Skeletal muscle cell (primary cell): ENCODE data around the gene ELAC1.
"Not testable (repeated sequence)": the region's sequence is repeated elsewhere in the genome, so short reads cannot be mapped to it uniquely, and the experiment has no call there.

Experiments
- DNase-seq: peaks from one replicate; pipeline ENCODE4 v3.0.0-alpha.2; 2010; ENCODE audit warnings: low read depth
- H3K4me3 ChIP-seq: 2 replicates; pipeline ENCODE4 v1.5.1; 2011; ENCODE audit warnings: low read depth, mild to moderate bottlenecking, control low read depth, low read length, moderate library complexity

The ELAC1 gene, protein sequence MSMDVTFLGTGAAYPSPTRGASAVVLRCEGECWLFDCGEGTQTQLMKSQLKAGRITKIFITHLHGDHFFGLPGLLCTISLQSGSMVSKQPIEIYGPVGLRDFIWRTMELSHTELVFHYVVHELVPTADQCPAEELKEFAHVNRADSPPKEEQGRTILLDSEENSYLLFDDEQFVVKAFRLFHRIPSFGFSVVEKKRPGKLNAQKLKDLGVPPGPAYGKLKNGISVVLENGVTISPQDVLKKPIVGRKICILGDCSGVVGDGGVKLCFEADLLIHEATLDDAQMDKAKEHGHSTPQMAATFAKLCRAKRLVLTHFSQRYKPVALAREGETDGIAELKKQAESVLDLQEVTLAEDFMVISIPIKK

DNA sequence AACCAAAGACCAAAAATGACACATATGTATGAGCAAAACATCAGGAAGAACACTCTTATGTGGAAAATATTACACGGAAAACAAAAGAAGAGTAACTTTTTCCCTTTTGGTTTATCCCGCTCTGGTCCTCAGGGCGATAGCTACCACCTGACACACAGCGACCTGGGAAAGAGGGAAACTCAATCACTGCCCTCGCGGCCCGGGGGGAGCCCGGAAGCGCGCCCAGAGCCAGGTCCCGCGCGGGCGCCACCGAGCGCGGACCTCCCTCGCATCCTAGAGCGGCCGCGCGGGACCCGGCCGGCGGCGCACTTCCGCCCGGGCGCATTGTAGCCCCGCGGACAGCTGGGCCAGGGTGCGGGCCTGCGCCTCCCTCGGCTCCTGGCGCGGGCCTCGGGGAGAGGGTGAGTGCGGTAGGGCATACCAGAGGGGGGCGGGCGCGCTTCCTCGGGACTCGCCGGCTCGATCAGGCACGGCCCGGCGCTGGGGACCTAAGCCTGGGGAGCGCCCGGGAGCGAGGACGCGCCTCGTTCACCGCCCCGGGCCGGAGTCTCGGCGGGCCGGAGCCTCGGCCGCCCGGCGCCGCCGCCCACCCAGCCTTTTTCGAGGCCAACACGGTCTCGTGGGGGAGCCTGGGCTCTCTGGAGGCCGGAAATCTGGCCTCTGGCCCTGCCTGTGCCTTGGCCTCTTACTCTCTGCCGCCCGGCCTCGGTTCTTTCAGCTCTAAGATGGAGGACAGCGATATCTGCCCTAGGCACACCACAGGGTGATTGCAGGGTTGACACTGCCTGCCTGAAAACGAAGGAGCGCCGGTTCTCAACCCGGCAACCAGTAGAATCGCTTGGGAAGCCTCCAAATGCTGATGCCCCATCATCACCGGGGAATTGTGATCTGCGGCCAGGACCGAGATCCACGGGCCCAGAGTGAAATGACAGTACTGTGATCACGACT is at the start of gene ELAC1:
Gene ELAC1, plus strand, starts transcription at position 327 of the 948 bp plus-strand sequence. CDS start 6,365 bp downstream, outside the sequence.
- DNase-seq, result peak; percentile 45
- H3K4me3 ChIP-seq, result peak within 1 kb of the TSS; percentile 85

GRCh38 chr18:50918153-50918552 is 49.7 kb upstream of the ELAC1 start:
- H3K4me3 ChIP-seq, result no peak overlapping the region
- no peak for DNase-seq

DNA sequence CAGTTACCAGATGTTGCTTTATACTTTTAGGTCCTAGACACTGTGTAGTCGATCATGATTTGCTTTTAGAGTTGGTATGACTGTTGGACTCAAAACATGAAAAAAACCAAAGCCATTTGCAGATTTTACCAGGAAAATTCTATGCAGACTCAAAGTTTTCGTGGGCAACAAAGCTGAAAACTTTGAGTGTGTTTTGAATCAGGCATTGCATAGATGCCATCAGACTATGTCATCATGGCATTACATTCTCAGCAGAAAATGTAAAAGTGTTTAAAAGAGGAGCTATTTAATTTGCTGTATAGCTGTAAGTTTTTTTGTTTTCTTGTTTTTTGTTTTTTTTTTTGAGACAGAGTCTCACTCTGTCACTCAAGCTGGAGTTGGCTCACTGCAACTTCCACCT is 43.5 kb upstream of the ELAC1 start:
- no peak for DNase-seq
- H3K4me3 ChIP-seq, result no peak overlapping the region

GRCh38 chr18:50926521-50926920 is 41.3 kb upstream of the ELAC1 start:
- no peak overlapping the region for H3K4me3 ChIP-seq
- no peak for DNase-seq

GRCh38 chr18:50928551-50928950 is 39.3 kb upstream of the ELAC1 start:
- no peak overlapping the region for H3K4me3 ChIP-seq
- no peak for DNase-seq

DNA sequence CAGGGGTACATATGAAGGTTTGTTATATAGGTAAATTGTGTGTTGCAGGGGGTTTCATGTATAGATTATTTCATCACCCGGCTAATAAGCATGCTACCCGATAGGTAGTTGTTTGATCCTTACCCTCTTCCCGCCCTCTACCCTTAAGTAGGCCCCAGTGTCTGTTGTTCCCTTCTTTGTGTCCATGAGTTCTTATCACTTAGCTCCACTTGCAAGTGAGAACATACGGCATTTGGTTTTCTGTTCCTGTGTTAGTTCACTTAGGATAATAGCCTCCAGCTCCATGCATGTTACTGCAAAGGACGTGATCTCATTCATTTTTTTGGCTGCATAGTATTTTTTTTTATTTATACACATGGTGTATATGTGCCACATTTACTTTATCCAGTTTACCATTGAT is 34.2 kb upstream of the ELAC1 start:
- DNase-seq, result no peak
- no peak overlapping the region for H3K4me3 ChIP-seq

DNA sequence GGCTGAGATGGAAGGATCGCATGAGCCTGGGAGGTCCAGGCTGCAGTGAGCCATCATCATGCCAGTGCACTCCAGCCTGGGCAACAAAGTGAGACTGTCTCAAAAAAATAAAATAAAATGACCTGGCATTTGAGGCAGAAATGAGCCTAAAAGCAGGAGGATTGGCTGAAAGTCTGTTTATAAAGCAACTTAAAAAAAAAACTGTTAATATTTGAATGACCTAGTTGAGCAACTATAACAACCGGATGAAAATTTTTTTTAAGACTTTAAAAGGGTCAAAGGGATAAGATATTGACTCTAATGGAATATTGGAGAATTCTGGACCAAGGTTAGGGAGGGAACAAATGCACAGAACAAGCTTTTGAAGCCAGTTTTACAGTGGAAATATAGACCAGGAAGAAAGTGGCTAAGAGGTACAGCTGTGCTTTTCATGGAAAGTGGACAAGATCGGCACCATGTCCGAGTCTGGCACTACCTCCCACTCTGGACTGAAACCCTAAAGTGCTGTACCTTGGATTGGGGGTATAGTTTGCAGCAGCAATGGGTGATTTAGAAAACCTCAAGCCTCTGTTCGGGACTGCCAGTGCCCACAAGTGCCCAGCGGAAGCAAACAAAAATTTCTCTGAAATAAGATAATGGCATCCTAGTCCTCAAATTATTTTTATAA is 33.2 kb upstream of the ELAC1 start:
- no peak for DNase-seq
- no peak overlapping the region for H3K4me3 ChIP-seq

GRCh38 chr18:50935493-50936191 is 32.2 kb upstream of the ELAC1 start:
- no peak overlapping the region for H3K4me3 ChIP-seq
- DNase-seq, result no peak

DNA sequence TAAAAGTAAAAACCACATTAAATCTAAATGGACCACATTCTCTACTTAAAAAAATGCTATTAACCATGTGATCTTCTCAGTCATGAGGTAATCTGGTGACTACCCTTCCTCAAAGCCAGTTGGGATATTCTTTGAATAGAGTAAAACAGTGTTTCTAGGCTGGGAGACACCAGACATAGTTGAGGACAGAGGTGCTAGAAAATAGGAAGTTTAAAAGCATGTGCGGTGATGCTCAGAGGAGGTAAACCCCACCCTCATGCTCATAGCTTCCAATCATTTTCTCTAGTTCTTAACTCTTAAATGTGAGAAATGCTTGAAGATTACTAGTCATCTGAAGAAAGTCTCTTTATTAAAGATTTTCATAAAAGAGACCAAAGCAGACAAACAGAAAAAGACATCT is 30.7 kb upstream of the ELAC1 start:
- H3K4me3 ChIP-seq, result no peak overlapping the region
- no peak for DNase-seq

DNA sequence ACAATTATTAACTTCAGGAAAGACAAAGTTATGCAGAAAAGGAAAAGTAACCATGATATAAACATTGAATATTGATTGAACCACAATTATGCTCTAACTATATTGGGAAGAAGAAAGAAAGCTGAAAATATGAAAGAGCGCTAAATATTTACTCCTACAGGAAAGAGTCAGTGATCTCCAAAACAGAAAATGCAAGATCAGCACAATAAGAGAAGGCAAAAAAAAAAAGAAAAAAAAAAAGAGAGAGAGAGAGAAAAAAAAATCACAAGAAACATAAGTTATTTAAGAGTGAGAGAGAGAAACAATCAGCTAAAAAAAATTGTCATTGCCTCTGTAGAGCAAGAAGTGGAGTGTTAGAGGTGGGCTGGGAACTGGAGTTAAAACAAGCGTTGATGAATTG is 28.9 kb upstream of the ELAC1 start:
- DNase-seq, result no peak
- no peak overlapping the region for H3K4me3 ChIP-seq

- no peak overlapping the region for H3K4me3 ChIP-seq
- DNase-seq, result no peak
Measured at GRCh38 chr18:50944245-50944932, 23.5 kb upstream of the ELAC1 start.

- not testable (repeated sequence) for DNase-seq, H3K4me3 ChIP-seq
Measured at GRCh38 chr18:50945918-50946317, 21.9 kb upstream of the ELAC1 start.

DNA sequence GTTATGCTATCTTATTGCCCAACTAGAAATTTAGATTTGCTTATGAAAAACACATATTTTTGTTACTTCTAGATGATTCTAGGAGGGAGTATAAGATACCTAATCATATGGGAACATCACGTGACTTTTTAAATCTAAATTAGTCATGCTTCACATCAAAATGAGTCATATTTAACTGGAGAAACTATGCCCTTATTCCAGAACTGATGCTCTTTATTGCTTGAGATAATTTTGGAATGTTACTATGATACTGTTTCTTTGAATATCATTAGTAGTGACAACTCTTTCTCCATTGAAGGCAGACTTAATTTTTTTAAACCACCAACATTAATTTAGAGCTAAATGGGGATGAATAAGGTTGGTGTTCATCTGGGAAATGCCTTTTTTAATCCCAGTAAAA is 19.9 kb upstream of the ELAC1 start:
- DNase-seq, result no peak
- H3K4me3 ChIP-seq, result no peak overlapping the region

- DNase-seq, result no peak
- H3K4me3 ChIP-seq, result no peak overlapping the region
Measured at GRCh38 chr18:50949185-50949584, 18.7 kb upstream of the ELAC1 start.

DNA sequence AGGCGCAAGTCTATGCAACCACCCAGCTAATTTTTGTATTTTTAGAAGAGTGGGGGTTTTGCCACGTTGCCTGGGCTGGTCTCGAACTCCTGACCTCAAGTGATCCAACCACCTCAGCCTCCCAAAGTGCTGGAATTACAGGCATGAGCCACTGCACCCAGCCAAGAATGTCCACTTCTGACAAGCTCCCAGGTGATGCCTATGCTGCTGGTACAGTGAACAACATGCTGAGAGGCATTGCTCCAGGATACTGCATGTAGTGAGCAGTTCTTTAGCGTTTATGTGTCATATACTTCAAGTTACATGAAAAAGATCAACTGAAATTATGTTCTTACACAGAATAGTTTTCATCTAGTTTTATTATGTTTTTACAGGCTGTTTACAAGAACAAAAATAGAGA is 17.2 kb upstream of the ELAC1 start:
- no peak for DNase-seq
- H3K4me3 ChIP-seq, result no peak overlapping the region

GRCh38 chr18:50953822-50954221 is 14.0 kb upstream of the ELAC1 start:
- DNase-seq, result no peak
- H3K4me3 ChIP-seq, result no peak overlapping the region

- no peak overlapping the region for H3K4me3 ChIP-seq
- DNase-seq, result no peak
Measured at GRCh38 chr18:50955253-50955652, 12.6 kb upstream of the ELAC1 start.

GRCh38 chr18:50956116-50956515 is 11.7 kb upstream of the ELAC1 start:
- no peak for DNase-seq
- no peak overlapping the region for H3K4me3 ChIP-seq

GRCh38 chr18:50961974-50962373 is 5.9 kb upstream of the ELAC1 start:
- no peak overlapping the region for H3K4me3 ChIP-seq
- no peak for DNase-seq
